Activated naive CD8-positive, alpha-beta T cell treated with anti-CD3 and anti-CD28 coated beads, Interleukin-2, amount 50 U/mL, for 24 hours (primary cell): ENCODE data around the gene TMBIM4.

Source experiments
- ATAC-seq: fragments of 150-1000 bp; cut with Tn5 transposase; one replicate; pipeline ENCODE4 v1.10.0; 2021
- DNase-seq: peaks from one replicate; pipeline ENCODE4 v3.0.0; 2021
- H3K27ac Mint-ChIP-seq: one replicate; pipeline ENCODE4 v1.8.0; 2021; ENCODE audit warnings: mild to moderate bottlenecking, mixed read lengths
- H3K27me3 Mint-ChIP-seq: one replicate; pipeline ENCODE4 v1.8.0; 2021; ENCODE audit warnings: mixed read lengths
- H3K36me3 Mint-ChIP-seq: one replicate; pipeline ENCODE4 v1.8.0; 2021; ENCODE audit warnings: low read depth, mixed read lengths
- H3K4me1 Mint-ChIP-seq: one replicate; pipeline ENCODE4 v1.8.0; 2021; ENCODE audit warnings: mixed read lengths
- H3K4me3 Mint-ChIP-seq: one replicate; pipeline ENCODE4 v1.8.0; 2021; ENCODE audit warnings: mild to moderate bottlenecking, moderate library complexity, mixed read lengths
- H3K9me3 Mint-ChIP-seq: one replicate; pipeline ENCODE4 v1.8.0; 2021; ENCODE audit warnings: mixed read lengths

Gene TMBIM4

GRCh38 chr12:66165141-66165540, 4.7 kb downstream of the TMBIM4 start:
- H3K27ac Mint-ChIP-seq, result no peak overlapping the region
- no peaks in the 10 kb centered on the region for H3K27me3 Mint-ChIP-seq
- H3K4me3 Mint-ChIP-seq, result no peak overlapping the region
- H3K4me1 Mint-ChIP-seq, result peaks cover 69% of the 10 kb centered on the region
- no peak for ATAC-seq
- DNase-seq, result no peak
- peaks cover 20% of the 10 kb centered on the region for H3K9me3 Mint-ChIP-seq
- peaks cover 63% of the 10 kb centered on the region for H3K36me3 Mint-ChIP-seq

GRCh38 chr12:66164349-66164821, 5.4 kb downstream of the TMBIM4 start:
- ATAC-seq, result no peak
- H3K4me3 Mint-ChIP-seq, result no peak overlapping the region
- no peak for DNase-seq
- peak overlapping the region; percentile 58 for H3K27ac Mint-ChIP-seq
- H3K4me1 Mint-ChIP-seq, result peaks cover 69% of the 10 kb centered on the region
- H3K9me3 Mint-ChIP-seq, result peaks cover 20% of the 10 kb centered on the region
- H3K27me3 Mint-ChIP-seq, result no peaks in the 10 kb centered on the region
- peaks cover 70% of the 10 kb centered on the region for H3K36me3 Mint-ChIP-seq

- peaks cover 20% of the 10 kb centered on the region for H3K9me3 Mint-ChIP-seq
- no peak overlapping the region for H3K4me3 Mint-ChIP-seq
- H3K4me1 Mint-ChIP-seq, result peaks cover 65% of the 10 kb centered on the region
- H3K27ac Mint-ChIP-seq, result peak overlapping the region; percentile 32
- ATAC-seq (no peak), DNase-seq (no peak)
- no peaks in the 10 kb centered on the region for H3K27me3 Mint-ChIP-seq
- H3K36me3 Mint-ChIP-seq, result peaks cover 74% of the 10 kb centered on the region
Observed at GRCh38 chr12:66163289-66163688, 6.5 kb downstream of the TMBIM4 start.

GRCh38 chr12:66162701-66163100, 7.1 kb downstream of the TMBIM4 start:
- H3K36me3 Mint-ChIP-seq, result peaks cover 73% of the 10 kb centered on the region
- peaks cover 61% of the 10 kb centered on the region for H3K4me1 Mint-ChIP-seq
- no peak overlapping the region for H3K27ac Mint-ChIP-seq

GRCh38 chr12:66160704-66161103, 9.1 kb downstream of the TMBIM4 start:
- H3K36me3 Mint-ChIP-seq, result peaks cover 68% of the 10 kb centered on the region
- ATAC-seq, result no peak
- H3K4me1 Mint-ChIP-seq, result peaks cover 59% of the 10 kb centered on the region

More at GRCh38 chr12:66162701-66163100, 7.1 kb downstream of the TMBIM4 start:
- Mint-ChIP-seq H3K4me3 (no peak overlapping the region), H3K27me3 (no peaks in the 10 kb centered on the region), H3K9me3 (peaks cover 20% of the 10 kb centered on the region)
- ATAC-seq, result no peak
- no peak for DNase-seq

GRCh38 chr12:66159123-66159522, 10.7 kb downstream of the TMBIM4 start:
- Mint-ChIP-seq H3K9me3 (peaks cover under 1% of the 10 kb centered on the region), H3K27ac (no peak overlapping the region), H3K27me3 (no peaks in the 10 kb centered on the region), H3K4me3 (no peak overlapping the region), H3K36me3 (peaks cover 53% of the 10 kb centered on the region), H3K4me1 (peaks cover 47% of the 10 kb centered on the region)
- no peak for DNase-seq
- ATAC-seq, result no peak

More at GRCh38 chr12:66160704-66161103, 9.1 kb downstream of the TMBIM4 start:
- H3K27ac Mint-ChIP-seq, result no peak overlapping the region
- no peak for DNase-seq
- no peaks in the 10 kb centered on the region for H3K27me3 Mint-ChIP-seq
- H3K4me3 Mint-ChIP-seq, result no peak overlapping the region
- peaks cover 16% of the 10 kb centered on the region for H3K9me3 Mint-ChIP-seq

GRCh38 chr12:66156654-66157053, 13.1 kb downstream of the TMBIM4 start:
- DNase-seq (no peak), ATAC-seq (no peak)
- H3K4me3 Mint-ChIP-seq, result no peak overlapping the region
- no peak overlapping the region for H3K27ac Mint-ChIP-seq
- H3K4me1 Mint-ChIP-seq, result peaks cover 39% of the 10 kb centered on the region
- no peaks in the 10 kb centered on the region for H3K27me3 Mint-ChIP-seq
- H3K9me3 Mint-ChIP-seq, result no peaks in the 10 kb centered on the region
- H3K36me3 Mint-ChIP-seq, result peaks cover 39% of the 10 kb centered on the region

- Mint-ChIP-seq H3K36me3 (peaks cover 31% of the 10 kb centered on the region), H3K4me3 (no peak overlapping the region), H3K4me1 (peaks cover 41% of the 10 kb centered on the region), H3K27ac (no peak overlapping the region), H3K27me3 (no peaks in the 10 kb centered on the region), H3K9me3 (no peaks in the 10 kb centered on the region)
- DNase-seq (no peak), ATAC-seq (no peak)
Observed at GRCh38 chr12:66154776-66155175, 15.0 kb downstream of the TMBIM4 start.

GRCh38 chr12:66152732-66153131, 17.1 kb downstream of the TMBIM4 start:
- Mint-ChIP-seq H3K4me1 (peaks cover 32% of the 10 kb centered on the region), H3K4me3 (no peak overlapping the region), H3K9me3 (no peaks in the 10 kb centered on the region), H3K36me3 (peaks cover 20% of the 10 kb centered on the region), H3K27me3 (no peaks in the 10 kb centered on the region), H3K27ac (no peak overlapping the region)
- DNase-seq (no peak), ATAC-seq (no peak)

- Mint-ChIP-seq H3K36me3 (peaks cover 12% of the 10 kb centered on the region), H3K27me3 (no peaks in the 10 kb centered on the region), H3K4me1 (peaks cover 31% of the 10 kb centered on the region), H3K27ac (no peak overlapping the region), H3K4me3 (no peak overlapping the region), H3K9me3 (no peaks in the 10 kb centered on the region)
- no peak for ATAC-seq
- no peak for DNase-seq
Observed at GRCh38 chr12:66149702-66150398, 19.9 kb downstream of the TMBIM4 start.

- Mint-ChIP-seq H3K9me3 (peaks cover 17% of the 10 kb centered on the region), H3K4me3 (no peak overlapping the region), H3K36me3 (peaks cover 52% of the 10 kb centered on the region), H3K27ac (peak overlapping the region; percentile 35), H3K27me3 (no peaks in the 10 kb centered on the region), H3K4me1 (peaks cover 17% of the 10 kb centered on the region)
- DNase-seq, result no peak
- peak; percentile 52 for ATAC-seq
Observed at GRCh38 chr12:66144791-66145754, 24.7 kb downstream of the TMBIM4 start.

GRCh38 chr12:66143868-66144267, 25.9 kb downstream of the TMBIM4 start:
- no peaks in the 10 kb centered on the region for H3K27me3 Mint-ChIP-seq
- no peak overlapping the region for H3K4me3 Mint-ChIP-seq
- H3K4me1 Mint-ChIP-seq, result peaks cover 14% of the 10 kb centered on the region
- H3K36me3 Mint-ChIP-seq, result peaks cover 59% of the 10 kb centered on the region
- no peak for DNase-seq
- no peak for ATAC-seq
- no peak overlapping the region for H3K27ac Mint-ChIP-seq
- peaks cover 18% of the 10 kb centered on the region for H3K9me3 Mint-ChIP-seq

- no peak overlapping the region for H3K4me3 Mint-ChIP-seq
- no peaks in the 10 kb centered on the region for H3K27me3 Mint-ChIP-seq
- ATAC-seq, result no peak
- DNase-seq, result no peak
- H3K4me1 Mint-ChIP-seq, result peaks cover 14% of the 10 kb centered on the region
- peaks cover 59% of the 10 kb centered on the region for H3K36me3 Mint-ChIP-seq
- no peak overlapping the region for H3K27ac Mint-ChIP-seq
- peaks cover 18% of the 10 kb centered on the region for H3K9me3 Mint-ChIP-seq
Observed at GRCh38 chr12:66142826-66143225, 27.0 kb downstream of the TMBIM4 start.

- Mint-ChIP-seq H3K36me3 (peaks cover 66% of the 10 kb centered on the region), H3K4me3 (no peak overlapping the region), H3K9me3 (peaks cover 18% of the 10 kb centered on the region), H3K4me1 (peaks cover 14% of the 10 kb centered on the region), H3K27ac (no peak overlapping the region), H3K27me3 (no peaks in the 10 kb centered on the region)
- ATAC-seq (no peak), DNase-seq (no peak)
Observed at GRCh38 chr12:66141299-66141698, 28.5 kb downstream of the TMBIM4 start.

GRCh38 chr12:66140731-66141130, 29.1 kb downstream of the TMBIM4 start:
- no peaks in the 10 kb centered on the region for H3K27me3 Mint-ChIP-seq
- H3K27ac Mint-ChIP-seq, result no peak overlapping the region
- no peak overlapping the region for H3K4me3 Mint-ChIP-seq
- peaks cover 66% of the 10 kb centered on the region for H3K36me3 Mint-ChIP-seq
- peaks cover 9% of the 10 kb centered on the region for H3K4me1 Mint-ChIP-seq
- ATAC-seq, result no peak
- H3K9me3 Mint-ChIP-seq, result peaks cover 18% of the 10 kb centered on the region
- no peak for DNase-seq
